GM18517 (cell line): Measurements from ENCODE around the gene TRDMT1.
"Not testable (repeated sequence)": the region's sequence is repeated elsewhere in the genome, so short reads cannot be mapped to it uniquely, and the experiment has no call there.

Experiments
- ATAC-seq: cut with Tn5 transposase; IDR thresholded peaks from one replicate; pipeline ENCODE4 v1.9.1; 2021; ENCODE audit warnings: mild to moderate bottlenecking, moderate library complexity; ENCODE audit not compliant: unreplicated experiment

Gene TRDMT1

DNA sequence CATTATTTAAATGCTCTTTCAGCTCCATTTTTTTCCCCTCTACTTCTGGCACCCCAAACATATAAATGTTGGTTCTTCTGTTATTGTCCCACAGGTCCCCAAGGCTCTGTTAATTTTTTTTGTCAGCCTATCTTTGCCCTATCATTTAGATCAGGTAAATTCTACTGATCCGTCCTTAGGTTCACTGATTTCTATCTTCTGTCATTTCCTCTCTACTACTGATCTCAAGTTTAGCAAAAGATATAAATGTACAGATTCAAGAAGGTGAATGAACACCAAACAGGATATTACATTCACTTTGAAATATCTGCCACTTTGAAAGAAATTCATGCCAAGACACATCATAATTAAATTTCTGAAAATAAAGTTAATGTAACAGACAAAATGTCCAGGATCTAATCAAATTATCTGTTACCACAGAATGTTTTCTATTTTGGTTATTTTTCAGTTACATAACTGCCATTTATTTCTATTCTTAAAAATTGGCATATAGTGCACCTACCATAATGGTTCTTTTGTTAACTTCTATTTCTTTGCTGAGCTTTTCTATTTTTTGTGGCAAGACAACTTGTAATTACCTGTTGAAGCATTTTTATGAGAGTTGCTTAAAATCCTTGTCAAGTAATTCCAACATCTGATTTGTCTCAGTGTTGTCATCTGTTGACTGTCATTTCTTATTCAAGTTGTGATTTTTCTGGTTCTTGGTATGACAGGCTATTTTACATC is 59.8 kb downstream of the TRDMT1 start:
- no peak for ATAC-seq

DNA sequence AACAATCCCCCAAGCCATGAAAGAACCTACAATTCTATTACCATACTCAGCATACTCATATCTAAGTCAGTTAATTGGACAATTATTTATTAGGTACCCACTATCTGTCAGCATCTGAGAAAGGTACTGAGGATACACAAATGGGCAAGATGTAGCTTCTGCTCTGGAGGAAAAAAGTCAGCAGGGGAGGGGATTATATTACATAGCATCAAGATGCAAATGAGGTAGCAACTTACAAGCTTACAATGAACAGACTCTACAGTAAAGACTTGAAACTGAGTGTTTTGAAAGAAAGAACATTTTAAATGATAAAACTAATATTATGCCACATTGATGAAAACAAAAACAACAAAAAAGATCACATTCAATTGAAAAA is 61.1 kb downstream of the TRDMT1 start:
- no peak for ATAC-seq

DNA sequence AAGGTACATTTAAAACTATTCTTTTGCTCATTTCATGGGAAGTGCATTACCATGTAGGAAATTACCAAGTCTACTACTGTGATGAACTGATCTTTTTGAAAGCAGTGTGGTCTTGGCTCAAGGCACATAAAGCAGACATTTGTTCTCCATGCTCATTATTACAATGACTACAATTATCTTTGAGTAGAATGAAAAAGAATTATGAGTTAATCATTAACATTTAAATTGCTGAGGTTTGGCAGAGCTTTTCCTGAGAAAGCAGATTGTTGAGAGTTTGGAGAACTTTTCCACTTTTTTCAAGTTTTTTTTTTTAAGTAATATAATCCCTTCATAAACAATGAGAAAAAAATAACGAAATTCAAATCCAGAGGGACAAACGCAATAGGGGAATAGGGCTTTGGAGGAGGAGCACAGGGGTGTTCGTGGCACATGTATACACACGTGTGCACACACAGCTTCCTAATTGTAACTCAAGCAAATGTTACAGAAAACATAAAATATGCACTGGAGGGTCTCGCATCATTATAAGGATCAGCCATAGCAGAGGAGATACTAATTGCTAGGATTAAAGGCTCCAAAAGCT is 62.9 kb downstream of the TRDMT1 start:
- ATAC-seq, result no peak

DNA sequence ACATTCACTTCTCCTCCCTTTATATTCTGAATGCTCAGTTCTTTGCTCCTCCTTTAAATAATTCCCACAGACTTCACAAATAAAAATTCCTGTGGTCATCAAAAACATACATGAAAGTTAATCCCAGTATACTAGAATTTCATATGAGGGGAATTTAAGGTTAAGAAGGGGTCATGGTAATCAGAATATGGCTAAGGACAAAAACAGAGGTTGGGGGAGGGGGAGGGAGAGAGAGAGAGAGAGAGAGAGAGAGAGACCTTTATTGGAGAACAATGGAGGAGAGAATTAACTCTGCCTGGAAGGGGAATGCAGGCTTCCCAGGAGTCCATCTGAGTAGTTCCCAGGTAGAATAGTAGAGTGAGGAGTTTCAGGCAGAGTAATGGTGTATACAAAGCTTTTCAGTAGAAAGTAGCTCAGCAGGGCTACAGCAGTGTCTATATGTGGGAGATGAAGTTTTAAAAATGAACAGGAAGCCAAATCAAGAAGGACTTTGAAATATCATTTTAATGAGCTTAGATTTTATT is 66.7 kb downstream of the TRDMT1 start:
- no peak for ATAC-seq

DNA sequence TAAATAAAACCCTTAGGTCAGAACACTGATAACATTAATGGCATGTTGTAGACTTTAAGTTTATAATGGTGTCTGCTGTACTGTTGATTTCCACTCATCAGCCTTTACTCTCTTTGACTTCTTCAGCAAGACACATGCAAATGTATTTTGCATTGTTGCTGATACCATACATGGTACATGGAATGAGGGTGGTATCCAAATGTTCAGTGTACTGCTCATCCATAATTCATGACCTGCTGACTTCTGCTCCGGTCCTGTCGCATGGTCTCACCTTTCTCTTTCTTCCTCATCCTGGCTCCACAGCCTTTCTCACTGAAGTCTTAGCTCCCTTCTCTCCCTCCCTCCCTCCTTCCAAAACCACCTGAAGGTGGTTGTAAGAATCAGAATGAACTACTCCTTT is 67.2 kb downstream of the TRDMT1 start:
- no peak for ATAC-seq

GRCh38 chr10:17129741-17130140 is 71.7 kb downstream of the TRDMT1 start, which contains the start of gene CUBN:
Gene CUBN (minus strand): TSS chr10:17129811. CDS start chr10:17129765, 46 bp downstream.
- ATAC-seq, result no peak

GRCh38 chr10:17128261-17128660 is 73.2 kb downstream of the TRDMT1 start:
- no peak for ATAC-seq

DNA sequence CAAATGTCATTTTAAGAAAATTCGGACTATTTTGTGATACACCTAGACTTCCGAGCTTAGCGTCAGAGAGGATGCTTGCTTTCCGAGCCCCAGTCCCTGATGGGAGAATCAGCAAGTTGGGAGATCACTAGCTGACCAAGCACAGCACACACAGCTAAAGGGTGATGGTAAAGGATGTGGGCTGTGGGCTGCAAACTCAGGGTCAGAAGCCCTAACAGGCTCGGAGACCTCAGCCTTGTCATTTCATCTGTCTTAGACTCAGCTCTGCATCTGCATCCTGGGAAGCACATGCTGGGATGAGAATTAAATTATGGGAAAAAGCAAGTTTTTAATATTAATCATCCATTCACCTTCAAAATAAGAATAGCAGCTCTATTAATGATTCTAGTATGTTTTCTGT is 75.1 kb downstream of the TRDMT1 start:
- ATAC-seq, result no peak

- ATAC-seq, result no peak
These were observed 76.1 kb downstream of the TRDMT1 start for GRCh38 chr10:17125206-17125893.

DNA sequence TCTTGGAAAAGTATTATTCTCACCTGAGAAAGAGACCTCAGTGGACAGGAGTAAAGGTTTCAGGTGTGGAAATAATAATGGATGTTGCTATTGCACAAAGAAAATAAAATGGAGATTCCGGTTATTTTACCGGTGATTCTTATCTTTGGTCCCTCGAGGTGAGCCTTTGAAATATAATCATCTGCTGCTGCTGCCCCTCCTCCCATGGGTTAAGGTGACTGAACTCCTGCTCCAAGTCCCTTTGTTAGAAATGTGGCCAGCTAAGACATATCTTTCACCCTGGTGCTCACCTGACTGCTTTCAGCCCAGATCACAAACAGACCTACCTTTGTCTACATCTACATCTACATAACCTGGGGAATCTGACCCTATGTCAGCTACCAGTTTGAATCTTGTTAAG is 77.5 kb downstream of the TRDMT1 start:
- ATAC-seq, result no peak

GRCh38 chr10:17122726-17123661 is 78.5 kb downstream of the TRDMT1 start:
- ATAC-seq, result no peak

DNA sequence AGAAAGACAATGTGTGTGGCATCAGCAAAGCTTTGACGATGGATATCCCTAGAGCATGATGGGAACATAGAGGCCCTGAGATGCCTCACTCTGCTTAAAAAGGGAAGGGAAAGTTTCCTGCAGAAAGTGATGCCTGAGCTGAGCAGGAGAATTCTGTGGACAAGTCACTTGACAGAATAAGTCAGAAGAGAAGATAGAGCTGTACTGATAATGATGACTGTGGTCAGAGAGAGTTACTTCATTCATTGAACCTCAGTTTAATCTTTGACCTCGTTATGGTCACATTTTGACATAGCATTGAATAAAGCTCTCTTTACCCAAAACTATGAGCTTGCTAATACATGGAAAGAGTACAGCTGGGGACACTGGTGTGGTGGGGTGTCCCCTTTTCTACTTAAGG is 79.4 kb downstream of the TRDMT1 start:
- ATAC-seq, result no peak

GRCh38 chr10:17120694-17121093 is 80.8 kb downstream of the TRDMT1 start:
- no peak for ATAC-seq

DNA sequence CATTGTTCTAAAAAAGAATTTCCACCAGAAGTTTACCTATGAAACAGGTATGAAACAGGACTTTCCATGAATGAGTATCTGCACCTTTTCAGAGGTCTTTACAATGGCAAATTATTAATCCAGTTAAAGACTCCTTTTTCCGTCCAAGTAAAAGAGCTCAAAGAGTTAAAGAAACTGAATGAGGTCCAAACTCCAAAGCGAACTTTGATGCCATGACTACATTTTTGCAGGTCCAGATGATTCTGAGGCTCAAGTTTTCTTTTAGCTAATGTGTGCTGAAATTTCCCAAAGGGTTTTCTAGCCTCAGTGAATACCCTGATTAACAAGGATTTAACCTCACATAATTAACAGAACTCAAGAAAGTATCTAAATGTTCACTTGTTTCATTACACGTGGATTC is 81.6 kb downstream of the TRDMT1 start:
- ATAC-seq, result no peak

DNA sequence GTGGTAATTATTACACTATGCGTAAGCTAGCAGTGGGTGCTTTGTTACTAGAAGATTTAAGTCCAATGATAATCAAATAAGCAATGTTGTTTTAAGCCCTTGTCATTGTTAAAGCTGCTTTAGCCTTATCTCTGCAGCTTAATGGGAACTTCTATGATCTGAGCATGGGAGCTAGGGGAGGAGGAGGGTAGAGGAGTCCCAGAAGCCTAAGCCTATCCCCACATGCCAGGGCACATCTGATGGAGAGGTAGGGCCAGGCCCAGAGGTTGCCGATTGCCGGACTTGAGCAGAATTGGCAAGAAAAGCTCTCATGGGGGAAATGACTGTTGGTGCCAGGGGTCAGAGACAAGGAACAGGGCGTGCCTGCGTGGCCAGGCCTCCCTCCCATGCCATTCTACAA is 85.3 kb downstream of the TRDMT1 start:
- ATAC-seq, result no peak

GRCh38 chr10:17115683-17116082 is 85.8 kb downstream of the TRDMT1 start:
- no peak for ATAC-seq

- ATAC-seq, result not testable (repeated sequence)
These were observed 86.5 kb downstream of the TRDMT1 start for GRCh38 chr10:17114878-17115444.

DNA sequence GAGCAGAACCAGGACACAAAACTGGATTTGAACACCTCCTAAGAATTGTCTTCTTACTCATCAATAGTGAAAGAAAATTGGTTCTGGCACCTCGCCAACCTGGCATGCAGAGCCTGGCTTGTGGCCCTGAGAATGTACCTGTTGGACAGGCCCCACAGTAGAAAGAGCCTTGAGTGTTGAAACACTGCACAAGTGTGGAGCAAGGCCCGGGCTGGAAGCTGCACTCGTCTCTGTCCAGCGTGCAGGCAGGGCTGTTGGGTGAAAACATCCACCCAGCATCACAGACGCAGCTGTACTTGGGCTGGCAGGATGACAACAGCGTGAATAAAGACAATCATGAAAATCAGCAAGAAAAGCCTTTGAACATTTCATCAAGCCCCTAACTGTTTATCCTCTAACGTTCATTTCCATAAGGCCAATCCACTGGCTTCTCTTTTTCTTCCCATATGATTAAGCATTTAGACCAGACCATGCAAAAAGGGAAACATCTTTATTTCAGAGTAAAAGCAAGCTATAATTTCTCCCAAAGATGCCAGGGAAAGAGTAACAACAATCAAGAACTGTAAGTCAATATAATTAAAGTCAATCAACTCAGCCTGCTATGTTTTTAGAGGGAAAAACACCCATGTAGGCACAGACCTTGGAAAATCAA is 87.5 kb downstream of the TRDMT1 start:
- no peak for ATAC-seq

GRCh38 chr10:17113346-17113745 is 88.1 kb downstream of the TRDMT1 start:
- no peak for ATAC-seq

DNA sequence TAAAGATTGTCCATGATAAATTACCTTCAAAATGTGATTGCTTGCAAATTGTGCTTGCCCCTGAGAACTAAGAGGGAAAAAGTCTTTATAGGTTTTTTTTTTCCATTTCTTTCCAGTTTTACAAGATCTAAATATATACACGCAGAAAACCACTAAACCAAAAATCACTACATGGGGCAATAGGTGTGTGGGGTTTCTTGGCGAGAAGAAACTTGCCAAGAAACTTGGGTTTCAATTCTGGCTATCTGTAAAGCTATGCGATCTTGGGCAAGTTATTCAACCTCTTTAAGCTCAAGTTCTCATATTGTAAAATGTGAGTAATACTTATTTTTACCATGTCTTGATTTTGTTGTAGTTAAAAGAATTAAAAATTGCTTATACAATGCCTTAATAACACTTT is 88.9 kb downstream of the TRDMT1 start:
- ATAC-seq, result no peak
